Subcutaneous adipose tissue (tissue), 4 donors: ENCODE measurements around the gene NHSL2. TPM values are rescaled to one million over a fixed set of nuclear protein-coding genes. Genes with fewer than 3 reads are reported as not detected.

Experiments used
- CTCF ChIP-seq: fragments of 450-650 bp; IDR thresholded peaks from one replicate; pipeline ENCODE4 v1.5.1; 2016; ENCODE audit warnings: low read depth, mild to moderate bottlenecking, control low read depth, antibody characterized with exemption, moderate library complexity
- small RNA-seq: library from RNA; depleted of rRNA; stranded (forward); fragments of <200 nt; gene quantifications from one replicate; pipeline ENCODE3, GENCODE V24; 2016
- total RNA-seq, 4 donors: library from RNA; depleted of rRNA; stranded (reverse); fragments of >200 nt; gene quantifications; one replicate each; pipeline ENCODE4 v1.1.0, GENCODE V29; 2016

NHSL2 gene
- total RNA-seq, 4 donors from 2014 or later: 5.6 to 12.2 (median 8.8) TPM

- TF ChIP-seq CTCF: no peak
Measured at GRCh38 chrX:72201836-72202536, 291.3 kb downstream of the NHSL2 start.

Small RNAs within 50 kb of the gene (small RNA-seq; reads per million reads assigned to genes)
- gene RNU6-1078P: not detected

Other genes with a start within 250 kb of the NHSL2 start
- gene CXorf49, start 192.6 kb upstream of the NHSL2 start, total RNA-seq: not detected
- gene CXorf49B, start 147.5 kb upstream of the NHSL2 start, total RNA-seq: not detected
- 1 to 10 TPM; 4.1 to 7.5 (median 6.1) TPM for gene RTL5, start 221.1 kb downstream of the NHSL2 start, total RNA-seq